Activated T-cell treated with anti-CD3 and anti-CD28 coated beads for 4 hours (primary cell): ENCODE measurements around the gene RNF207.

Source experiments
- DNase-seq: peaks from one replicate; pipeline ENCODE4 v3.0.0-alpha.2; 2020

The RNF207 gene

DNA sequence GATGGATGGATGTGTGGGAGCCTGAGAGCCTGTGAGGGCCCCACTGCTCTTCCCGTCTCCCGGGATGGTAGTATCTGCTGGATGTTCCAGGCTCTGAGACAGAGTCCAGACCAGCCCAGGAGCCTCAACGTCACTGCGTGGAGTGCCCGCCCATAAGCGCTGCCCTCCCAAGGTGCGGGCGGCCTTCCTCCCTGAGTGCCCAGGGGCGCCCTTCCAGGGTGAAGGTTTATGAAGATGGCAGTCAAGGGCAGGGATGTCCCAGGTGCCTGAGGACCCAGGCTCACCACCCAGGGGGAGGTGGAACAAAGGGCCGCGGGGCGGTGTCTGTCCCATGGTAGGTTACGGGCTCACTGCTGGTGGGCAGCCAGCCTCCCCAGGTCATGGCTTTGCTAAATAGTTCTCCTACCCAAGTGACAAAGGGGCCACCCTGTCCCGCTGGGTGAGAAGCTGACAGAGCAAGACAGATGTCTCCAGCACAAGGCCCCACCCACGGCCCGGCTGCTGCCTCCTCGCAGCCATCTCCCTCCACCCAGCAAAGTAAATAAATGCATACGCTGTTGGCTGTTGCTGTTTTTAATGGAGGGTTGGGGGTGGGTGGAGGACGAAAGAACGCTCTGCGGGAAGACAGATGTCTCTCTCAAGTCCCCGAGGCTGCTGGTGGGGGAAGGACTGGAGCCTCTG is 63.9 kb downstream of the RNF207 start:
- no peak for DNase-seq

- no peak for DNase-seq
Measured at GRCh38 chr1:6270401-6270800, 64.5 kb downstream of the RNF207 start.
